ELF-1 (cell line): ENCODE measurements around the gene ETF1.
"Not testable (repeated sequence)": the region's sequence is repeated elsewhere in the genome, so short reads cannot be mapped to it uniquely, and the experiment has no call there.

Experiments used
- DNase-seq: peaks from one replicate; pipeline ENCODE4 v3.0.0-alpha.2; 2016; ENCODE audit warnings: low read depth, low spot score

ETF1 gene

DNA sequence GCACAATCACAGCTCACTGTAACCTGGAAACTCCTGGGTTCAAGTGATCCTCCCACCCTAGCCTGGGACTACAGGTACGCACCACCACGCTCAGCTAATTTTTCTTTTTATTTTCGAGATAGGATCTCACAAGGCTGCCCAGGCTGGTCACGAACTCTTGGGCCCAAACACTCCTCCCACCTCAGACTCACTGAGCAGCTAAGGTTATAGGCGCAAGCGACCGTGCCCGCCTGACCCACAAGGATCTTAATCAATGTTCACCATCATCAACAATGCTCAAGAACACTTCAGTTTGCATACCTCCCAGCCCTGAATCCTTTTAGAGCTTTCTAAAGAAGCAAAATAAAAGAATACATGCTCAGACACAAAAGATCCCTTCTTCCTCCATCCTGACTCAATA, 13.2 kb downstream of the ETF1 start:
- DNase-seq: no peak

DNA sequence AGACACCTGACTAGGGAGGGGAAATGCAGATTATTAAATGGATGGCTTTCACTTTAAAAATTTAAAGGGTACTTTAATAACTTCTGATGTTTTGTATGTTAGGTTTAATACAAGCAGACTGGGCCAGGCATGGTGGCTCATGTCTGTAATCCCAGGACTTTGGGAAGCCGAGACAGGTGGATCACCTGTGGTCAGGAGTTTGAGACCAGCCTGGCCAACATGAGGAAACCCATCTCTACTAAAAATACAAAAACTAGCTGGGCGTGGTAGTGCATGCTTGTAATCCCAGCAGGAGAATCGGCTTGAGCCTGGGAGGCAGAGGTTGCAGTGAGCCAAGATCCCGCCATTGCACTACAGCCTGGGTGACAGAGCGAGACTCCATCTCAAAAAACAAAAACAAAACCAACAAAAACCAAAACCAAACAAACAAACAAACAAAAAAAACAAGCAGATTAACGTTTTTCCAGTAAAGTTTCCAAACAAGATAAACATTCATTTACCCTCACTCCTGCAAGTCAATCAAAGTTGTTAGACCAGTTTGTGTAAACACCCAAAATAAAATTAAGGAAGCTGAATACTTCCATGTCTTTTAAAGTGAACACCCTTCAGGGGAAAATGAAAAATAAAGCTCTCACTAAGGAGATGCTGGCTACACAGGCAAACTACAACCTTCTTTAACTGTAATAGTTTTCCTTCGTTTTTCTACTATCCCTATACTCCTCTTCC, 14.1 kb downstream of the ETF1 start:
- DNase-seq: no peak

DNA sequence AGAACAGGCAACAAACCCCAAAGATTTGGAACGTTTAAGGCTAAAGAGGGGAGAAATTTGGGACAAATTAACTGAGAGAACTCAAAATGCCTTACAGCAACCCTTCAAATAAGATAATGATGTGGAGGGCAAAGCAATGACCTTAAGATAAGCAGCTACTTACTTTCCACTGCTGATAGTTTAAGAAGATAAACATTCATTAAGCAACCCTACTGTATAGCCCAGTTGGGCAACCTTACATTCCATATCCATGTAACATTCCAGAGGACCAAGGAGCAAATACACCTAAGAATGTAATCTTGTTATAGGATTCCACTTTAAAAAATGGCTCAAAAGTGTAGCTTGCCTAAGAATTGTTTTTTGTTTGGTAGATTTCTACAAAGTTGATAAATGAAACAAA, 14.8 kb downstream of the ETF1 start:
- no peak for DNase-seq

DNA sequence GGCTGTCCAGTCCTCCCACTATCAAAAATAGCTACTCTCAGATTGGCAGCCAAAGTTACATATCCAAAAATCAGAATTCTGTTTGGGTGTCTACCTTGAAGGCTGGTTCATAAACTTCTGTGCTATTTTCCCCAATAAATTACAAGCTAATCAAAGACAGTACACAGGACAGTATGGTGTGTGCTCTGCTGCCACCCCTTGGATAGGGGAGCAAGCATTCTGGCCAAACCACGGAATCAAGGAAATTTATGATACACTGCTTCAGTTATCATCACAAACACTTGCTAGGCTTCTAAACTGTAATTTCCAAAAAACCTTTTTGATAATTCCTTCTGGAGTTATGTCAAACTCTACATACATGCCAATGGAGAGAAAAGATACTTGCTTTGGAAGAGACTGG, 15.9 kb downstream of the ETF1 start:
- no peak for DNase-seq

DNA sequence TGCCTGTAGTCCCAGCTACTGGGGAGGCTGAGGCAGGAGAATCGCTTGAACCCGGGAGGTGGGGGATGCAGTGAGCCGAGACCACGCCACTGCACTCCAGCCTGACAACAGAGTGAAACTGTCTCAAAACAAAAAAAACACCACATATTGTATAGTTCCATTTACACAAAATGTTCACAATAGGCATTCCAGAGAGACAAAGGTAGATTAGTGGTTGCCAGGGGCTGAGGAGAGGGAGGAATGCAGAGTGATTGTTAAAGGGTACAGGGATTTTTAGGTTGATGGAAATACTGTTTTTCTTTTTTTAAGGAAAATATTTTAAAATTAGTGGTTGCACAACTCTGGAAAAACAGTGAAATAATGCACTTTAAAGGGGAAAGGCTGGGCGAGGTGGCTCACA, 19.6 kb downstream of the ETF1 start:
- no peak for DNase-seq

DNA sequence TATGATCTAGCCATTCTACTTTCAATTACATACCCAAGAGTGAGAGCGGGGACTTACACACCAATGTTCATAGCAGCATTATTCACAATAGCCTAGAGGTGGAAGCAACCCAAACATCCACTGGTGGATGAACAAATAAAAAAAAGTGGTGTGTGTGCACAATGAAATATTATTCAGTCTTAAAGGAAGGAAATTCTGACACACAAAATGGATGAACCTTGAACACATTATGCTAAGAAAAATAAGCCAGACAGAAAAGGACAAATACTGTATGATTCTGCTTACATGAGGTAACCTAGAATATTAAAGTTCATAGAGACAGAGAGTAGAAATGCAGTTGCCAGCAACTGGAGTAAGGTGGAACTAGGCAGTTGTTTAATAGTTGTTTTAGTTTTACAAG, 22.1 kb downstream of the ETF1 start:
- no peak for DNase-seq

DNA sequence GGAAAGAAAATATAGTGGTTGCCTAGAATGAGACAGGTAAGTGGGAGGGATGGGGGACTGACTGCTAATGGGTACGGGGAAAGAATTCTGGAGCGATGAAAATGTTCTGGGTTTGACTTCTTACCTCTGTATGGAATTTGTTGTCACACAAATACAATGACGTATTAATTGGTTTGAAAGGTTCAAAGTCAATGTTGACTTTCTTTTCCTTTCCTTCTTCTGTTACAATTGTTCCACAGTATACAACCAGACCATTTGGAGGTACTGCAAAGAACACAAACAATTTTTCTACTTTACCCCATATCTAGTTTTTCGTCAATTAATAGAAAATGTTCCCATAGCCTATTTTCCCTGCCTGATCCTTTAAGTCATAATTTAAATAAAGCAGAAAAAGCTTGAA, 25.6 kb downstream of the ETF1 start:
- DNase-seq: no peak

DNA sequence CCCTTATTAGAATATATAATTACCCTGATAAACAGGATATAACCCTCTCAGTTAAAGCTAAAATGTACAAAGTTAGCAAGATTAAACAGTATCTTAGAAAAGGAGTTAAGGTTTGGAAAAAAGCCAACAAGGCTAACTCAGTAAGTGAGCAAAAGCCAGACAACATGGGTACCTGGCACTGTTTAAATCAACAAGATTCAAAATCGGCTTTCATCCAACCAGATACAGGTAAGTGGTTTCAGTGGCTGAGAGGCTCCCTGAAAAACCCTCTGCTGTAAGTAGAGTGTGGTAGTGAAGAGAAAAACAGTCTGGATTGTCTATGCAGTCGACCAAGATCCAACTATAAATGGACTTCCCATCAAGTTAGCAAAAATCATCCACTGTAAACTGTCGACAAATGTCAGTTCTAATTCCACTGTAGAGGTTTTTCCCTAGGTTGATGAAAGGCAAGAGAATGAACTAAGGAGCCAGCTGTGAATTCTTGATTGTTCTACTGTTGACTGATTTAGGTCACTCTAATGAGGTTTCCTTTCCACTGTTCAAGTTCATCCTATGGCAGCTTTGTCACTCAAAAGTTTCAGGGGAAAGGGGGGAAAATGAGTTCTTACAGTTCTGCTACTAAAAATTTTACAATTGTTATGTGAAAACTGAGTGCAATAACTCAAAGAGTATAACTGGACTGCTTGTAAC, 27.3 kb downstream of the ETF1 start:
- no peak for DNase-seq

DNA sequence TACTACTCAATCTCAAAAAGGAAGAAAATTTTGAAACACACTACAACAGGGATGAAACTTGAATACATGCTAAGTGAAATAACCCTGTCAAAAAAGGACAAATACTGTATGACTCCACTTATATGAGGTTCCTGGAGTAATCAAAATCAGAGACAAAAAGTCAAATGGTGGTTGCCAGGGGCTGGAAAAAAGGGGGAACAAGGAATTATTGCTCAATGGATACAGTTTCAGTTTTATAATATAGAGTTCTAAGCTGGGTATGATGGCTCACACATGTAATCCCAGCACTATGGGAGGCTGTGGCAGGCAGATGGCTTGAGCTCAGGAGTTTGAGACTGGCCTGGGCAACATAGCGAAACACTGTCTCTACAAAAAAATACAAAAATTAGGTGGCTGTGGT, 29.0 kb downstream of the ETF1 start:
- DNase-seq: no peak

DNA sequence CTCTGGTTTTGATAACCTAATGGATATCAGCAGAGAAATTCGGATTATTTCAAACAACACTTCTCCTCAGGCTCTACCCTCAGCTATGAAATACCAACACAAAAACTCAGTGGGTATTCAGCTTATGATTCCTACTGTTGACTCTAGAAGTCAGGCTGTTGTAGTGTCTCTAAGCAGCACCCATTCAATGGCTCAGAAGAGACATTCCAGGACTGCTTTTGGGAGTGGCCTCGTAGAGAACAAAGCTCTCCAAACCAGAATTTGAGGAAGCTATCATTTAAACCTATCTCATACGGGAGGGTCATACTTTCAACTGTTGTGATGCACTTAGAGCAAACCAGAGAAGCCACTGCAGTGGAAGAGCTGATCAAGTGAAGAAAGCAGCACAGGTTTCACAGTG, 34.1 kb downstream of the ETF1 start:
- DNase-seq: no peak

DNA sequence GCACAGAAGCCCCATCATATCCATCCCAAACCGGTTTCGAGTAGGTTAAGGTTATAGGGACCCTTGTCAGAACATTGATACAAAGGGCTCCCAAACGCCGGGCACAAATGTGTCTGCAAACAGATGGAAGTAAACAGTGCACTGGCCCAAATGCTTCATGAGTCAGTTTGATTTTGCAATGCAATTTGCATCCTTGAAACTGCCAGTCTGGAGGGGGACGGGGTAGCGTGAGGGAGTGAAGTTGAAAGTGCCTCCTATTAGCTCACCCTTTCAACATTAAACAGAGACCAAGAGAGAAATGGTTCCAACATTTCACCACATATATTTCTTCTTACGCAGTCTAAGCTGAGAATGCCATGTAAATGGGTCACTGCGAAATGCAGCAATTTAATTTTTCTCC, 35.6 kb downstream of the ETF1 start:
- DNase-seq: not testable (repeated sequence)

DNA sequence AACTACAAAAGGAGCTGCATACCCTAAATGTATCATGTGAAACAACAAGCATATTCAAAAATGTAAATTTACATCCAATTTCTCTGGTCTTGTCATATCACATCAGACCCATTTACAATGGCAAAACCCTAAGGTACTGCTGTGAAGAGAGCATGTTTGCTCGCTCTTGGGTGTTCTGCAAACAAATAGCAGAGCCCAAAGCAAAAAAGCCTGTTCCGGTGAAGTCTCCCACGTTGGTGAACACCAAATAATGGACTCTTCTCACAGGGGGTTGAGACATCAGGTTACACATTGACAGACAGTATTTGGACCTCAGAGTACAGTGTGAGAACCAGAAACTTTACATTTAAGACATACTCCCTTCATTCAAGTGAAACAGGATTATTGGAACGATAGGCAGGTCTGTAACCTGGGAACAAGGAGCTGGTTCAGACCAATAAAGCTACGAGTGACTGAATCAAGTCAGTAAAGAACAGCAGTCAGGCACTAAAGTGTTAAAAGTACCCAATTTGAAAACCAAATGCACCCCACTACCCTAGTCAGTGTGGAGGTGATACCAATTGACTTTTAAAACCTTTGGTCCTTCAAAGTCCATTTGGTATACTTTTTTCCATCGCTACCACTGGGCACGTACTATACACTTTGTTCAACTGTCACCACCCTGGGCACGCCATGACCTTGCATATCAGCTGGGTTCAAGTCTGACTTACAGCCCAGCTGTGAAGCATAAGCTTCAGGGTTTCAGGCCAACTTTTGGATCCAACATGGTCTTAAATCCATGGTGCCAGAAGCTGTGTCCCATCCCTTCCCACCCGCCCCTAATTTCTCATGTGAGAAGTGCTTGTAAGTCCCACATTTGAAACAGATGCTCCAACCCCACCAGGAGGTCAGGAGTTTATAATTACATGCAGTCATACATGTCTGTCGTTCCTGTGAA, 36.4 kb downstream of the ETF1 start:
- no peak for DNase-seq

DNA sequence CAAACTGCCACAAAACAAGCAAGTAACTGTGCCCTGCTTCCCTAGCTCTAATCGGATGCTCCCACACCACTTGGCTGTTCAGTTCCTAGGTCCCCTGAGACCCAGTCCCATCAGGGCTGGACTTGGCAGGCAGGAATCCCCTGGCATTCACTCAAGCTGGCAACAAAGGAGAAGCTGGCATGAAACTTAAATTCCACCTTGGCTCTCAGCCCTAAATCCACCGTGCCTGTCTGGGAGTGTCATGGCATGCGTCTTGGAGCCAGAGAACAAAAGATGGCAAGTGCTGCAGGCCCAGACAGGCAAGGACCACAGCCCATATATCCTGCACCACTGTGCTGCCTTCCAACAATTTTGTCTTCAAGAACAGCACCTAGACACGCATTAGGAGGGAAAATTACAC, 38.2 kb downstream of the ETF1 start:
- DNase-seq: no peak

DNA sequence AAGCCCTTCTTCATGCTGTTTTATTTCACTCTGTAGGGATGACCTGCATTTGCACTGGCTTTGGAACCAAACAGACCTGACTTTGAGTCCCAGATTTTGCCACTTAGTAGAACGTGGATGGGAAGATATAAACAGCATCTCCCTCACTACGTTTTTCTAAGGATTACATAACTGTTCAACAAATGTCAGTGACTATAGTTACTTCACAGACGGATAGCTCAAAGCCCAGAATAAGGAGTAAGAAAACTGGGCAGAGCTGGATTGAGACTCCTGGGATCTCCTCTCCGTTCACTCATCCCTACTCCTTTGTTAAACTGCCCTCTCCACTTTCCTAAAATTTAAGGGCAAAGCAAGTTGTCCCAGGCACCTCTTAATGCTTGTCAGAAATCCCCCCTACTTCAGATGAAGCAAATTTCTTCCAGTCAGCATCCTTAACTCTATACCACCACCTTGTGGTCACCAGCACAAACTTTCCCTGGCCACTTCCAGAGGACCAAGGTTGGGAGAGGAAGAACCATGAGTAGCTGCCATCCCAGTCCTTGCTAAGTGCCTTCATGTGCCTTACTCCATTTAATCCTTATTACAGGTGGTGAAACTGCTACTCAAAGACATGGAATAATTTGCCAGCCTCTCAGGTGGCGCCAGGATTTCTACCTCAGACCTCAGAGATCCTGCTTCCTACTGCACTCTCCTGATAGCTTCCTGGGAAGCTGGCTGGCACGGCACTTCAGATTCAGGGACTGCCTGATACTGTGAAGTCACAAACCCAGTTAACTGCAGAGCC, 39.4 kb downstream of the ETF1 start:
- peak; percentile 63 for DNase-seq

DNA sequence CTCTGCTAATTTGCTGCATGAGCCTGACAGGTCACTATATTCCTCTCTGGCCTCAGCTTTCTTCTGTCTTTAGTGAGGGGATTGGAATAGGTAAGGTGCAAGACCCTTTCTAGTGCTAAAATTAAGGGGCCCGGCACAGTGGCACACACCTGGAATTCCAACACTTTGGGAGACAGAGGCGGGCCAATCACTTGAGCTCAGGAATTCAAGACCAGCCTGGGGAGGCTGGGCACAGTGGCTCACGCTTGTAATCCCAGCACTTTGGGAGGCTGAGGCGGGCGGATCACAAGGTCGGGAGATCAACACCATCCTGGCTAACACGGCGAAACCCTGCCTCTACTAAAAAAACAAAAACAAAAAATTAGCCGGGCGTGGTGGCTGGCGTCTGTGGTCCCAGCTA, 40.5 kb downstream of the ETF1 start:
- DNase-seq: no peak

DNA sequence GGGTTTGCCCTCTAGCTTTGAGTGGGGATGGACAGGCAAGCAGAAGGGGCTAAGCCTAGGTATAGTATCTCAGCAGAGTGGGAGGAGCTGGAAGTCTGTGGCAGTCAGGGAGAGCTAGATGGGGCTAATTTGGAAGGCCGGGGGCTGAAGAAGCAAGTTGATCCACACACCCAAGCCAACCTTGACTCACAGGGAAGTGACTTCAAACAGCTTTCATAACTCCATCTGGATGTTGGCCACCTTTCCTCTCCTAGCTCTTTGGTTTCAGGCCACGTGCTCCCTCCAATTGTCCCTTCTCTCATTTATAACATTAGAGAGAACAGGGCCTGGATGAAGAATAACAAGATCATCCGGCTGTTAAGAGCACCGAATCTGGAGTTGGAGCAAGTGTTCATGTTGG, 40.9 kb downstream of the ETF1 start:
- no peak for DNase-seq

DNA sequence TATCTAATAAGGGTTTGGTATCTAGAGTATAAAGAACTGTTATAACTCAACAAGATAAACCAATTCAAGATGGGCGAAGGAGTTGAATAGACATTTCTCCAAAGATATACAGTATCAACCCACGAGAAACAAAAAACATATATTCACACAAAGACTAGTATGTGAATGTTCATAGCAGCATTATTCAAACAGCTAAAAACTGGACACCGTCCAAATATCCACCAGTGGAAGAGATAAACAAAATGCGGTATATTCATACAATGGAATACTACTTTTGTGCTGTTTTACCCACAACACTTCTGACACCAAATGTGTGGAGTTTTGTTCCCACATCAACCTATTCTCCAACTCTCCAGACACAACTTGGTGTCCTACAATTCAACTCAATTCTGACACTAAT, 44.7 kb downstream of the ETF1 start:
- DNase-seq: no peak

DNA sequence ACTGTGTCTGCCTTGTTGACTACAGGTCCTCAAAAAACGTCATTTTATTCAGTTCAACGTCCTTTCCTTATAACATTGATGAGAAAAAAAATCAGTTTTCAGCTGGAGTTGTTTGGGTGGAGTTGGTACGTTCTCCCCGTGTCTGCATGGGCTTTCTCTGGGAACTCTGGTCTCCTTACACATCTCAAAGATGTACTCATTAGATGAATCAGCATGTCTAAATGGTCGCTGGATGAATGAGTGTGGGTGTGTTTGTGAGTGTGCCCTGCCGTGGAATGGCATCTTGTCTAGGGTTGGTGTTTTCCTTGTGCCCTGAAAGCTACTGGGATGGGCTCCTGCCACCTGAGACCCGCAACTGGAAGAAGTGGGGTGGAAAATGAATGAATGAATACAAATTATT, 47.7 kb downstream of the ETF1 start:
- no peak for DNase-seq

DNA sequence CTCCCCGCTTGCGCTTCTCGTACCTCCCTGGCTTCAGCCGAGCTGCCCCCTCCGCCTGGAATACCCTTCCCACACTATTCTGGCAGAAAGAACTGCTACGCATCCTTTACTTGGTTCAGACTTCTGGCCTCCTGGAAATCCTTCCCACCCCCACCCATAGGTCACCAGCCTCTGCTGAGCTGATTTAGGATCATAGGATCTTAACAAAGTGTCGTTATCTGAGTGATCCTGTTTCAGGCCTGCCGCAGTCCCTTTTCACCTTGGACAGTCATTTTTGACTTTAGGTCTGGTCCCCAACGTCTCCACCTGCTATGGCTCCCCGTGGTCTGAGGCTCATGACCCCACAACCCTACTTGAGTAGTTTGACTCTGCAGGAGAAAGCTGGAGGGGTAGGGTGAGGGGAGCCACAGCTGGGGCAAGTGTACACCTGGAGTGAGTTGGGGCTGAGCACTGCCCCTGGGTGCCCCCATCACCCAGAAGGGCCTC, 50.4 kb downstream of the ETF1 start:
- DNase-seq: no peak

DNA sequence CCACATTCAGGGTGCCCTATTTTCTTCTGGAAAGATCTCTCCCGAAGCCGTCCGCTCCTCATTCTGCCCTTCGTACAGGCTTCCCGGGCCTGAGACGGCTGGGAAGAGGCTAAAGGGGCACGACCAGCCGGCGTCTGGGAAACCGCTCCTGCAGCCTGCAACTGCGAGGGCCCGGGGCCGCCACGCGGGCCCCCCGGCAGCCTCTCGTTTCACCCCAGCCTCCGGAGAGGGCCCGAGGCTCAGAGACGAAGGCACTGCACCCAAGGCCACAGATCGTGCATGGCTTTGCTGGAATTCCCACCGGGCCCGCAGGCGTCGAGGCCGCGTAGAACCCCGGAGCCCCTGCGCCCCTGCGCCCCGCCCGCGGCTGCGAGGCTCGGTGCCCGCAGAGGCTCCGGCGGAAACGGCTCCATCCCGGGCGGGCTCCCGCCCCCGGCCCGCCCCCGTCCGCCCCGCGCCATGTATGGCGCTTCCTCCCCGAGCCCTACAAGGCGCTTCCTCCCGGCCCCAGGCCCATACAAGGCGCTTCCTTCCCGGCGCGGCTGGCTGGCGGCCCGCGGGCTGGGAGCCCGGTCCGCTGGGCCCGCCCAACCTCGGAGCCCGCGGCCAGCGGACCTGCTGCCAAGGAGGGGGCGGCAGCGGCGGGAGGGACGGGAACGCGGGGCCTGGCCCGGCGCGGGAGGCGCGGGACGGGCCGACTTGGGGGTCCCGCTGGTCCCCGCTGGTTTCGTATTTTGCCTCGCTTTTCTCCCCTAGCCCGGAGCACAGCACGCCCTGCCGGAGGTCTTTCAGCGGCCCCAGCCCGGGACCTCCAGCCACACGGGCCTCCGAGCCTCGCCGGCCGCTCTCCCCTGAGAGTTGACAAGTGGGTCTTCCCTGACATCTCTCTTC, 51.1 kb downstream of the ETF1 start:
- peak; percentile 82 for DNase-seq

DNA sequence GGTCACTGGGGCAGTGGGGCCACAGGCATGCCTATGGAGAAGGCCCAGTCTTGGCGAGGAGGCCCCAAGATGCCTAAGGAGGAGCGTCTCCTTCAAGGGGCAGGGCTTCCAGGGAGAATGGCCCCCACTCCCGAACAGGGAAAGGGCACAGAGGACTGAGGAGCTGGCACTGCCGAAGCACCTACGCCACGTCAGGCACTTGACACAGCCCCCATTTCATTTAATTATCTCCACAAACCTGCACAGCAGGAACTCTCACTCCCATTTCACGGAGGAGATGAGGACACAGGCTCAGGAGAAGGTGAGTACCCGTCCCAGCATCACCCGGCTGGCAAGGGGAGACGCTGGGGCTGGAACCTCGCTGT, 51.8 kb downstream of the ETF1 start:
- peak; percentile 20 for DNase-seq
